GM12873 (cell line): Measurements from ENCODE around the gene SMARCA2.

Experiments used
- TF ChIP-seq, protein P1 (sequence below): IDR thresholded peaks from 2 replicates; pipeline ENCODE4 v1.5.1; 2012; ENCODE audit warnings: low read depth, mild to moderate bottlenecking, moderate library complexity, low read length, control low read depth; ENCODE audit not compliant: insufficient read depth; ENCODE audit errors: missing control alignments

Gene SMARCA2

DNA sequence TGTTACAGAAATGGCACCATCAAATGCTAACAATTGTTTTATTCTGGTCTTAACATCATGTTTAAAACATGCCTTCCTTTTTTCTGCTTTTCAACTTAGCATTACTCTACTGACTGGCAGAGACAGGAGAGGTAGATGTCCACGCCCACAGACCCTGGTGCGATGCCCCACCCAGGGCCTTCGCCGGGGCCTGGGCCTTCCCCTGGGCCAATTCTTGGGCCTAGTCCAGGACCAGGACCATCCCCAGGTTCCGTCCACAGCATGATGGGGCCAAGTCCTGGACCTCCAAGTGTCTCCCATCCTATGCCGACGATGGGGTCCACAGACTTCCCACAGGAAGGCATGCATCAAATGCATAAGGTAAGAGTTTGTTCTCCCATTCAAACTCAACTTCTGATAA lies 13.7 kb downstream of the SMARCA2 start:
- TF ChIP-seq, protein P1, sequence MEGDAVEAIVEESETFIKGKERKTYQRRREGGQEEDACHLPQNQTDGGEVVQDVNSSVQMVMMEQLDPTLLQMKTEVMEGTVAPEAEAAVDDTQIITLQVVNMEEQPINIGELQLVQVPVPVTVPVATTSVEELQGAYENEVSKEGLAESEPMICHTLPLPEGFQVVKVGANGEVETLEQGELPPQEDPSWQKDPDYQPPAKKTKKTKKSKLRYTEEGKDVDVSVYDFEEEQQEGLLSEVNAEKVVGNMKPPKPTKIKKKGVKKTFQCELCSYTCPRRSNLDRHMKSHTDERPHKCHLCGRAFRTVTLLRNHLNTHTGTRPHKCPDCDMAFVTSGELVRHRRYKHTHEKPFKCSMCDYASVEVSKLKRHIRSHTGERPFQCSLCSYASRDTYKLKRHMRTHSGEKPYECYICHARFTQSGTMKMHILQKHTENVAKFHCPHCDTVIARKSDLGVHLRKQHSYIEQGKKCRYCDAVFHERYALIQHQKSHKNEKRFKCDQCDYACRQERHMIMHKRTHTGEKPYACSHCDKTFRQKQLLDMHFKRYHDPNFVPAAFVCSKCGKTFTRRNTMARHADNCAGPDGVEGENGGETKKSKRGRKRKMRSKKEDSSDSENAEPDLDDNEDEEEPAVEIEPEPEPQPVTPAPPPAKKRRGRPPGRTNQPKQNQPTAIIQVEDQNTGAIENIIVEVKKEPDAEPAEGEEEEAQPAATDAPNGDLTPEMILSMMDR = no peak

DNA sequence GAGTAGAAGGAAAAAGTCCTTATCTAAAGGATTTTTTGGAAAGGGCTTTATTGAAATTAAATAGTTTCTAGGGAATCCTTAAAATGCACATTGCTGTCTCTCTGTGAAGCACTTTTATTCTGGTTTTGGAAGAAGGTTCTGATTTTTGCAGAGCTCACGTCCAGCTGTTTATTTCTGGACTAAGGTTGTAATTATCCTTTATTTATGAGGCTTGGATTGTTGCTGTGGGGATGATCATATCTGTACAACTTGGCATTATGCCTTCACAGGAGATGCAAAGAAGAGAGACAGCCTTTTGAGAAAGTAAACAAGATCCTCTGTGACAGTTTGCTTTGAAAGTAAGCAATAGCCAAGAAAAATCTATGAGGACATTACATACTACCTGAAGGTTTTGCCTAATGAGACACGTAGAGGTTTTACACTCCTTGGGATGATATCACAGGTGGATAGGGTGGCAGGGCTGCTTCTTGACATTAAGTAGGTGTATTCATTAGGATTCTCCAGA lies 14.6 kb downstream of the SMARCA2 start:
- TF ChIP-seq, protein P1 = no peak

DNA sequence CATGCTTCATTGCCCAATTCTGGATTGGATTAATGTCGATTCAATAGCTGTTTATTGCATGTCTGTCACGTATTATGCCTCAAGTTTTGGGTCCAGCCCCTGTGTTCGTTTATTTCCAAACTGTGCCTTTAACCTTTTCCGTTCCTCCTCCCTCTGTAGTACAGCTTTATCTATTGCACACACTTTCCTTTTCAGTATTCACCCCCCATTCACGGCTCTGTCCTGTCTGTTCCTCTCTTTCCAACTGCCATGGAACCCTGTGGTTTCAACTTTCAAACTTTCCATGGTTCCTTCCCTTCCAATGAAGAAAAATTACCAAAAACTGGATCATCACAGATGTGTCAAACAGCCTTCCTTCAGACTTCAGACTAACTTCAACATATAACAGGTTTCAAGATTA lies 17.1 kb downstream of the SMARCA2 start:
- TF ChIP-seq, protein P1 = no peak

DNA sequence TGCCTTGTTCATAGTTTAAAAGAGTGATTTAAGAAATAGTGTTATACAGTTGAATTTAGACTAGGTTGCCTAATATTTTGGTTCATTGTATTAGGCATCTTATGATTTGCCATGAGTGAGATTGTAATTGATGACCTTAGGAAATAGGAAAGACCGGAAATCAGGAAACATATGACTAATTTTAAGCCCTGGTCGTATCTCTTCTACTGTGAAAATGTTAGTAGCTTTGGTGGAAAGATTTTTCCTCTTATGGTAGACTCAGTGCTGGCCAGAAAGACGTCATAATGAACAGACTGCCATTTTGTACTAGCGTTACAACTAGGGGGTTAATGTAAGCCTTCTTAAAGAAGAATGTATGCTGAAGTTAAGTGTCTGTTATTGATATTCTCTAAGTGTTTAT lies 21.7 kb downstream of the SMARCA2 start:
- TF ChIP-seq, protein P1 = no peak

DNA sequence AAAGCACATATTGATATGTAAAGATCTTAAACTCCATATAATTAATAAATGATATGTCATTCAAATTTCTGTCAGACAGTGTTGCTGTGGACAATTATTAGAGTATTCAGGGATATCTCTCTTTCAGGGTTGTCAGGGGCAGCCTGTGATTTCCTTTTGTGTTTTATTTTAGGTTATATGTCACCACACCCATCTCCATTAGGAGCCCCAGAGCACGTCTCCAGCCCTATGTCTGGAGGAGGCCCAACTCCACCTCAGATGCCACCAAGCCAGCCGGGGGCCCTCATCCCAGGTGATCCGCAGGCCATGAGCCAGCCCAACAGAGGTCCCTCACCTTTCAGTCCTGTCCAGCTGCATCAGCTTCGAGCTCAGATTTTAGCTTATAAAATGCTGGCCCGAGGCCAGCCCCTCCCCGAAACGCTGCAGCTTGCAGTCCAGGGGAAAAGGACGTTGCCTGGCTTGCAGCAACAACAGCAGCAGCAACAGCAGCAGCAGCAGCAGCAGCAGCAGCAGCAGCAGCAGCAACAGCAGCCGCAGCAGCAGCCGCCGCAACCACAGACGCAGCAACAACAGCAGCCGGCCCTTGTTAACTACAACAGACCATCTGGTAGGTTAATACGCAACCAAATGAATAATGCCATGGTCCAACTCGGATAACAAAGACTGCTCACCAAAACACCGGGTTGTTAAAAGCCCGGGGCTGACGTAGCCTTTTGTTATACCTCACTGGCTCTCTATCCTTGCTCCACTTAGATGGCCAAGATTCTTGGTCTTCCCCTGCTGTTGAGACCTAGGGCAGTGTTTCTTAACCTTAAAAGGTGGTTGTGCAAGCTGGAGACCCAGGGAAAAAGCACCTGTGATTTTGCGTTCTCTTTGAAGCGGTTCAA lies 24.4 kb downstream of the SMARCA2 start:
- TF ChIP-seq, protein P1 = no peak

DNA sequence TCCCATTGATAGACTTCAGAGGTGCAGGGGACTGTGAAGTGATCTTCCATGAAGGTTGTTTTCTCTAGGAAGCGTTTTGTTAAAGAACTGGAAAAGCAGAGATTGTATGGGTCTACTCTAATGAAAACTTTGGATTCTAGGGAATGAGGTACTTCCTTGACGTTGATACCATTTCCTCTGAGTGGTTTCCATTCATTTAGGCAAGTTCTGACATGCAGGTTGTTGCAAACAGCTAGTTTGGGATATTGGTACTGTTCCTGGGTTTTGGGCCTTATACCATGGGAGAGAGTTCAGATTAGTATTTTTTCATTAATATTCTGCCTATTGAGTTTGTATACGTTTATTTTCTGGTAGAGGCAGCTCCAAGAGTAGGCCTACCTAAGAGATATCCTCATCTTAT lies 25.7 kb downstream of the SMARCA2 start:
- TF ChIP-seq, protein P1 = no peak

DNA sequence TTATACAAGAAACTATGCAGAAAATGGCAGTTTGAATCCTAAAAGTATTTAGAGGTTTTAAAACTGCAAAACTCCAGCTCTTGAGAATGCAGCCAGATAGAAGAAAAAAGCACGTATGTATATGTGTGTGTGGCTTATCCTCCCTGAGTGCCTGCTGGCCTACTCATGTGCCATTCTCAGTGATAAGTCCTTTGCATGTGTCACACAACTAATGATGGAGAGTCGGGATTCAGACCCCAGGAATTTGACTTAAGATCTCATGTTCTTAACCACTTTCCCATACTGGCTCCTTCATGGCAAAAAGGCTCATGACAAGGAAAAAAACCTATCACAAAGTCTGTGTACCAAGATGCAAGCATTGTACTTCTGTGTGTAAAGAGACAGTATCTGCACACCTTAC lies 26.6 kb downstream of the SMARCA2 start:
- TF ChIP-seq, protein P1 = no peak
